C4-2B (cell line): ENCODE measurements around the gene HS6ST3.

Experiments
- H3K27ac ChIP-seq: fragments of 450-650 bp; 2 replicates; pipeline ENCODE4 v1.5.1; 2017
- ZFX ChIP-seq: fragments of 450-650 bp; IDR thresholded peaks from 2 replicates; pipeline ENCODE4 v1.6.1; 2017
- TF ChIP-seq, protein P1 (sequence below): fragments of 450-650 bp; conservative IDR thresholded peaks from 2 replicates; pipeline ENCODE4 v1.5.1; 2017; ENCODE audit warnings: mild to moderate bottlenecking

Gene HS6ST3

DNA sequence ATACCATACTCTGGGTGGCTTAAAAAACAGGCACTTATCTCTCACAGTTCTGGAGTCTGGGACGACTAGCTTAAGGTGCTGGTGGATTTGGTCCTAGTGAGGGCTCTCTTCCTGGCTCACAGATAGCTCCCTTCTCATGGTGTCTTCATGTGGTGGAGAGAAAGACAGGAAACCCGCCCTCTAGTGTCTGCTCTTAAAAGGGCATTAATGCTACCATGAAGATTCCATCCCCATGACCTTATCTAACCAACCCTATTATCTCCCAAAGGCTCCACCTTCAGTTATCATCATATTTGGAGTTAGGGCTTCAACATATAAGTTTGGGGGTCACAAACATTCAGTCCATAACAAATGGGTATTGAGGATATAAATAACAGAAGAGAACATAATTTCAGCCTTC, 139.4 kb downstream of the HS6ST3 start:
- TF ChIP-seq, protein P1, sequence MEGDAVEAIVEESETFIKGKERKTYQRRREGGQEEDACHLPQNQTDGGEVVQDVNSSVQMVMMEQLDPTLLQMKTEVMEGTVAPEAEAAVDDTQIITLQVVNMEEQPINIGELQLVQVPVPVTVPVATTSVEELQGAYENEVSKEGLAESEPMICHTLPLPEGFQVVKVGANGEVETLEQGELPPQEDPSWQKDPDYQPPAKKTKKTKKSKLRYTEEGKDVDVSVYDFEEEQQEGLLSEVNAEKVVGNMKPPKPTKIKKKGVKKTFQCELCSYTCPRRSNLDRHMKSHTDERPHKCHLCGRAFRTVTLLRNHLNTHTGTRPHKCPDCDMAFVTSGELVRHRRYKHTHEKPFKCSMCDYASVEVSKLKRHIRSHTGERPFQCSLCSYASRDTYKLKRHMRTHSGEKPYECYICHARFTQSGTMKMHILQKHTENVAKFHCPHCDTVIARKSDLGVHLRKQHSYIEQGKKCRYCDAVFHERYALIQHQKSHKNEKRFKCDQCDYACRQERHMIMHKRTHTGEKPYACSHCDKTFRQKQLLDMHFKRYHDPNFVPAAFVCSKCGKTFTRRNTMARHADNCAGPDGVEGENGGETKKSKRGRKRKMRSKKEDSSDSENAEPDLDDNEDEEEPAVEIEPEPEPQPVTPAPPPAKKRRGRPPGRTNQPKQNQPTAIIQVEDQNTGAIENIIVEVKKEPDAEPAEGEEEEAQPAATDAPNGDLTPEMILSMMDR, result peak; percentile 73
- TF ChIP-seq ZFX, result no peak
- no peak overlapping the region for H3K27ac ChIP-seq

DNA sequence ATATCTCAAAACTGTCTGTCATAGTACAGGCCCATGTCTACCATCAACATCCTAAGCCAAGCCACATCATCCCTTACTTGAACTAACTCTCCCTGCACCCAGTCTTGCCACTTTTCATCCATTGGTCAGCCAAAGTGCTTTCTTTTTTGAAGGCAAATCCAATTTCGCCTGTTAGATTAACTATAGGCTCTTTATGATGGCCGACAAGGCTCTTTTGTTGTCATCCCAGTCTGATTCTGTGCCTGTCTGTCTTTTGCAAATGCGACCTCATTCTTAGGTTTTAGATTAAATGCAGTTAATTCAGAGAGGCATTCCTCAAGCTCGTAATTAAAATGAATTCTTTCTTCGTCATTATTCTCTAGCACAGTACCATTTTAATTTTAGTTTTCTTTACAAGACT, 148.3 kb downstream of the HS6ST3 start:
- H3K27ac ChIP-seq, result no peak overlapping the region
- TF ChIP-seq, protein P1, result no peak
- TF ChIP-seq ZFX, result no peak

DNA sequence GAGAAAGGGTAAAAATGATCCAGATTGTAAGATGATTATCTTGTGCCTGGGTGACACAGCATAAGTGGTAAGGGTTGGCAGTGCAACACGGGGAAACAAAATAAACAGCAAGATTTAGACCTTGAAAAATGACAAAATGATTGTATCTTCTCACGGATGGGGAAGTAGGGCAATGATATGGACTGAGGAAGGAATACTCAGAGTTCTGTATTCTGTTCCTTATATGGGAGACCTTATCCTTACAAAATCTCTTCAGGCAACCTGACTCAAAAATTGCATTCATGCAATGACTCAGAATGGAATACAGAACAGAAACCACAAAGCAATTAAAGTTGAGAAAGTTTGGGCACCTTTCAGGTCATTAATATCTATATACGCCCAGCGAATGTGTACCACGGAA, 149.0 kb downstream of the HS6ST3 start:
- TF ChIP-seq, protein P1, result no peak
- TF ChIP-seq ZFX, result no peak
- no peak overlapping the region for H3K27ac ChIP-seq

DNA sequence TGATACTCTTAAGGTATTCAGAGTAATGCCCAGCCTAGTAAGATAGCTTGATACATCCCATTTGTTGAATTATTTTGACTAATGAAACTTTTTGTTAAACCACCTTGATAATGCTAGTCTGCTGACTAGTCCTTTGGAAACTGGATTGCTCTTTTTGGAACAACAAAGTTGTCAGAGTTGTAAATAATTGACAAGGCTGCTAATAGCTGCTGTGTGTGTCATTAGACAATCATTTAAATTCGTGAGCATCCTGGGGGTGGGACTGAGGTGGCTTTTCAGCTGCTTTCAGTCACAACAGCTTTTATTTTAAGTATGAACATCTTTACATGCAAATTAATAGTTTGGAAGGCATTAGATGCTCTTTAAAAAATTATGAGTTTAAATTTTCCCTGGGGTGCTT, 153.5 kb downstream of the HS6ST3 start:
- TF ChIP-seq, protein P1, result no peak
- TF ChIP-seq ZFX, result no peak
- H3K27ac ChIP-seq, result no peak overlapping the region

DNA sequence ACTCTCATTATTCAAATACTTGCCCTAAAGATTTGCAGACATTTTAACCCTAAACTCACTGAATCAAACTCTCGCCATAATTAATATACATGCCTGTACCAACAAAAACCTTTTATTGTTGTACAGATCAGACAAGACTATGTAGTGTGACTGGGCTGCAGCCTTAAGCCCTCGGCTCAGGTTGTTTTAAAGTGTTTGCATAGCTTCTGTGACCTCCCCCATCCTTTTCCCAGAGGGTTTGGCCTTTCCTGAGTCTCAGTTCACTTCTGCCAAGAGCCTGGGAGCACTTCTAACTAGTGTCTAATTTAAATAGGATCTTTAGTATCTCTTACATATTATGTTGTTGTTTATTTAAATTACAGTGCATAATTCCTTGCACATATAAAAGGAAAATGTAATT, 158.2 kb downstream of the HS6ST3 start:
- no peak overlapping the region for H3K27ac ChIP-seq
- TF ChIP-seq, protein P1, result no peak
- TF ChIP-seq ZFX, result no peak

DNA sequence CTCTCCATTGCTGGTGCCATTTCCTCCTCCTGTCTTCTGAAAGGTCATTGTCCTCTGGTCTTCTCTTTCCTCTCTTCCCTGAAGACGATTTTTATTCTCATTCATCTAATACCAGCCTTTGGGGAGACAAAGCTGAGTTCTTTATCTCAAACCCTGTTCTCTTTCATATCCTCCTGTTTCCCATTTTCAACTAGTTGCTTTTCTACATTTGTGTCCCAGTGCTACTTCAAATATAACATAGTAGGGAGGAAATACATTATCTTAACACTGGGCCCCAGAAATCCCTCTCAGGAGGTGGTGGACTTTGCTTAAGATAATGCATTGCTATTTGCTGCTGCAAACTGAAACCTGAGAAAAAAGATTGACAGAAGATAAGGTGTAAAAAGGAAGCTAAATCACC, 159.1 kb downstream of the HS6ST3 start:
- H3K27ac ChIP-seq, result no peak overlapping the region
- no peak for TF ChIP-seq ZFX
- TF ChIP-seq, protein P1, result no peak

DNA sequence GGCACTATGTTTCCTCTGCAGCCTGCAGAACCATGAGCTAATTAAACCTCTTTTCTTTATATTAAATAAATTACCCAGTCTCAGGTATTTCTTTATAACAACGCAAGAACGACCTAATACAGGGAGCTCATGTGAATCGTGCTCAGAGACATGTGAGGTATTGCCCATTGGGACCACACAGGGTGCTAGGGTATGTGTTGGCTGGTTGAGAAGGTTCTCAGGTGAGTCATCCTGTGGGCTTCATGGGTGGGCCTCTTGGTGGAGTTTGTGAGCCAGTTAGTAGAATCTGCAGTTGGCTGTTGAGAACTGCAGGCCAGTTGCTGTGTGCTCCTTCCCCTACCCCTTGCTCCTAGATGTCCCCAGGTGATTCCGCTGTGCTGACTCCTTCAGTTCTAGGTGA, 163.0 kb downstream of the HS6ST3 start:
- H3K27ac ChIP-seq, result no peak overlapping the region
- TF ChIP-seq ZFX, result no peak
- TF ChIP-seq, protein P1, result no peak
